Measurements from ENCODE around the gene WDR91.
A peak's percentile ranks its signal among the peaks of the same experiment; 100 is the strongest.
"Not testable (repeated sequence)": the region's sequence is repeated elsewhere in the genome, so short reads cannot be mapped to it uniquely, and the experiment has no call there.

The WDR91 gene

GRCh38 chr7:135179321-135179925, 31.9 kb downstream of the WDR91 start:
- no peak for DNase-seq (ENCODE audit: low read depth)

GRCh38 chr7:135178364-135178763, 33.0 kb downstream of the WDR91 start:
- DNase-seq (ENCODE audit: low read depth), result no peak

- no peak for DNase-seq (ENCODE audit: low read depth)
Observed at GRCh38 chr7:135177028-135177696, 34.2 kb downstream of the WDR91 start.

- no peak for DNase-seq (ENCODE audit: low read depth)
Observed at GRCh38 chr7:135175931-135176330, 35.4 kb downstream of the WDR91 start.

GRCh38 chr7:135174941-135175340, 36.4 kb downstream of the WDR91 start:
- DNase-seq (ENCODE audit: low read depth), result no peak

GRCh38 chr7:135173916-135174315, 37.4 kb downstream of the WDR91 start:
- not testable (repeated sequence) for DNase-seq (ENCODE audit: low read depth)

- DNase-seq (ENCODE audit: low read depth), result not testable (repeated sequence)
Observed at GRCh38 chr7:135171581-135172291, 39.6 kb downstream of the WDR91 start.

GRCh38 chr7:135170998-135171481, 40.3 kb downstream of the WDR91 start:
- not testable (repeated sequence) for DNase-seq (ENCODE audit: low read depth)

- DNase-seq (ENCODE audit: low read depth), result peak; percentile 87
Observed at GRCh38 chr7:135170274-135170997, 40.9 kb downstream of the WDR91 start, which contains the start of gene CYREN. Gene CYREN, minus strand, starts transcription at chr7:135170707. Its CDS starts 1,785 bp downstream, at chr7:135168922.

GRCh38 chr7:135169964-135170273, 41.4 kb downstream of the WDR91 start:
- DNase-seq (ENCODE audit: low read depth), result no peak

GRCh38 chr7:135169141-135169963, 42.0 kb downstream of the WDR91 start:
- DNase-seq (ENCODE audit: low read depth), result no peak

- no peak for DNase-seq (ENCODE audit: low read depth)
Observed at GRCh38 chr7:135168489-135169140, 42.7 kb downstream of the WDR91 start.

- DNase-seq (ENCODE audit: low read depth), result no peak
Observed at GRCh38 chr7:135168001-135168400, 43.3 kb downstream of the WDR91 start.

GRCh38 chr7:135167365-135167917, 43.9 kb downstream of the WDR91 start:
- no peak for DNase-seq (ENCODE audit: low read depth)

- no peak for DNase-seq (ENCODE audit: low read depth)
Observed at GRCh38 chr7:135166338-135166990, 44.9 kb downstream of the WDR91 start.

GRCh38 chr7:135165862-135166261, 45.5 kb downstream of the WDR91 start:
- no peak for DNase-seq (ENCODE audit: low read depth)

- no peak for DNase-seq (ENCODE audit: low read depth)
Observed at GRCh38 chr7:135164357-135165061, 46.8 kb downstream of the WDR91 start.

- no peak for DNase-seq (ENCODE audit: low read depth)
Observed at GRCh38 chr7:135162382-135163001, 48.8 kb downstream of the WDR91 start.

GRCh38 chr7:135161669-135162068, 49.7 kb downstream of the WDR91 start:
- DNase-seq (ENCODE audit: low read depth), result no peak

All from stromal cell of bone marrow (primary cell).